Mesodermal cell (in vitro differentiated cells): ENCODE measurements around the gene DDX60.
"Not testable (repeated sequence)": the region's sequence is repeated elsewhere in the genome, so short reads cannot be mapped to it uniquely, and the experiment has no call there.

Source experiments
- H3K27ac ChIP-seq: 2 replicates; pipeline ENCODE4 v1.7.0; 2013; ENCODE audit warnings: mild to moderate bottlenecking, low read depth, low read length, moderate library complexity; ENCODE audit not compliant: severe bottlenecking
- H3K36me3 ChIP-seq: 2 replicates; pipeline ENCODE4 v1.7.1; 2013; ENCODE audit warnings: mild to moderate bottlenecking, low read length, moderate library complexity; ENCODE audit not compliant: control insufficient read depth, insufficient read depth
- H3K4me1 ChIP-seq: one replicate; pipeline ENCODE4 v1.7.1; 2013; ENCODE audit warnings: mild to moderate bottlenecking, low read length; ENCODE audit not compliant: insufficient read depth, control insufficient read depth, poor library complexity, severe bottlenecking
- H3K4me3 ChIP-seq: 2 replicates; pipeline ENCODE4 v1.7.0; 2013; ENCODE audit warnings: low read length, control low read depth, mild to moderate bottlenecking; ENCODE audit not compliant: insufficient read depth, poor library complexity, severe bottlenecking; ENCODE audit errors: extremely low read depth
- H3K9me3 ChIP-seq: 2 replicates; pipeline ENCODE4 v1.7.1; 2013; ENCODE audit warnings: mild to moderate bottlenecking, low read length, moderate library complexity; ENCODE audit not compliant: control insufficient read depth
- WGBS, 2 experiments: methylation state at CpG; one replicate each; pipeline ENCODE4 v1.1.5; 2013; ENCODE audit warnings: missing lambda C conversion rate in 2 of 2; ENCODE audit not compliant: insufficient coverage in 2 of 2; 5-methylcytosine and 5-hydroxymethylcytosine counted together

DDX60 gene

DNA sequence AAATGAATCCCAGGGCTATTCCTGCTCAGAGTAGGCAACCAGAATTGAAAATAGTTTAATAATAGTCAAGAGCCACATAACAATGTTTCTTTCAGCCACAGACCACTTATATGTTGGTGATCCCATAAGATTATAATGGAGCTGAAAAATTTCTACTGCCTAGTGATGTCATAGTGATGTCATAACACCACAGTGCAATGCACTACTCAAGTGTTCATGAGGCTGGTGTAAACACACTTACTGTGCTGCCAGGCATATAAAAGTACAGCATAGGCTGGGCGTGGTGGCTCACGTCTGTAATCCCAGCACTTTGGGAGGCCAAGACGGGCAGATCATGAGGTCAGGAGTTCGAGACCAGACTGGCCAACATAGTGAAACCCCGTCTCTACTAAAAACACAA lies 15.1 kb downstream of the DDX60 start:
- H3K27ac ChIP-seq, H3K4me3 ChIP-seq, H3K9me3 ChIP-seq, H3K4me1 ChIP-seq, H3K36me3 ChIP-seq: not testable (repeated sequence)
- WGBS, 2 experiments: 89 to 92% methylated on average over 4 of the region's 5 CpGs

DNA sequence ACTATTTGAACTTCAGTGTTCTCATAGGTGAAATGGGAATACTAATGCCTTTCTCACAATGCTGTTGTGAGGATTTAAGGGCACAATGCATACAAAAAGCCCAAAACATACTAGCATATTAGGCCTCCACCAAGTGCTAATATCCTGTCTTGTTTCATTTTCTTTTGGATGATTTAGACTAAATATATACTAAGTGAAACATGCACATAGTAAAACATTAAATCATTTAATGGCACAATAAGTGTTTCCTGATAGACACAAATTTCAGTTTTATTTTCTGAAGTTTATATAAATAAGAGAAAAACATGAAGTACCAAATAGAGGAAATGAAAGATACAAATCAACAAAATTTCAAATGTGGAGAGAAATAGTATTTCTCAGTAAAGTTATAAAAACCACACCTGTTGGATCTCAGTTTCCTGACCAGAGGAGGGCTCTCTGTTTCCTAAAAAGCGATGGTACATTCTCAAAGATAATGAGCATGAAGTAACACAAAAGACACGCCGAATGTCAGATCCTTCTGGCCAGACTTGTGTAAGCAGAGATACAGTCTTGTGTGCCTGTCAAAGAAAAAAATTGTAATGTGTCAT lies 25.1 kb downstream of the DDX60 start:
- Histone ChIP-seq H3K4me1 (no peaks in the 10 kb centered on the region), H3K4me3 (no peak overlapping the region), H3K36me3 (no peaks in the 10 kb centered on the region), H3K9me3 (no peaks in the 10 kb centered on the region), H3K27ac (no peak overlapping the region)
- 87 to 88% methylated on average over 3 of the region's 3 CpGs for WGBS, 2 experiments

DNA sequence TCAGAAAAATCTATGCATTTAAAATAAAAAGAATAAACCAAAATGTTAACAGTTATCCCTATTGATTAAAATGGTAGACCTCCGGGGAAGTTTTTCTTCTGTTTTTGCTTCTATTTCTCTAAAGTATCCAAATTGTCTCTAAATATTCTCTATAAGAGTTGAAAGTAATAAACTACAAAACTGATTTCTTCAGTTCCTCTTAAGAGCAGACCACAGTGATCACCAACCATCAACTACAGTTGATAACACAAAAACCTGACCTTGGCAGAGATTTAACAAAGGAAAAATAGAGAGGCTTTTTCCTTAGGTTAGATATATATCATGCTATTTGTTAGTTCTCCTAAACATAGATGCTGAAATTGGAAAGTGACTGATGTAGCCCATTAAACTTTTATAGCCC lies 27.3 kb downstream of the DDX60 start:
- H3K36me3 ChIP-seq: no peaks in the 10 kb centered on the region
- no peaks in the 10 kb centered on the region for H3K9me3 ChIP-seq
- H3K4me3 ChIP-seq: no peak overlapping the region
- H3K4me1 ChIP-seq: no peaks in the 10 kb centered on the region
- WGBS, 2 experiments: no CpG with 5 or more reads among the region's 1 CpG
- H3K27ac ChIP-seq: no peak overlapping the region

DNA sequence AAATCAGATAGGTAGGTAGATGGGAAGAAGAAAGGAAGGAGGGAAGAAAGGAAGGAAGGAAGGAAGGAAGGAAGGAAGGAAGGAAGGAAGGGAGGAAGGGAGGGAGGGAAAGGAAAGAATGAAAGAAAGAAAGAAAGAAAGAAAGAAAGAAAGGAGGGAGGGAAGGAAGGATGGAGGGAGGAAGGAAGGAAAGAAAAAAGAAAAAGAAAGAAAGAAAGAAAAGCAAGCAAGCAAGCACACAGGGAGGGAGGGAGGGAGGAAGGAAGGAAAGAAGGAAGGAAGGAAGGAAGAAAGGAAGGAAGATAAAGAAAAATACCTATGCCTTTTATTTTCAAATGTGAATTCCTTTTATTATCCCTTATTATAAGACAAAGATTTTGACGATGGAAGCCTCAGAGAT lies 32.7 kb downstream of the DDX60 start:
- H3K27ac ChIP-seq, H3K9me3 ChIP-seq, H3K36me3 ChIP-seq, H3K4me3 ChIP-seq, H3K4me1 ChIP-seq: not testable (repeated sequence)
- no CpG with 5 or more reads among the region's 1 CpG for WGBS, 2 experiments

DNA sequence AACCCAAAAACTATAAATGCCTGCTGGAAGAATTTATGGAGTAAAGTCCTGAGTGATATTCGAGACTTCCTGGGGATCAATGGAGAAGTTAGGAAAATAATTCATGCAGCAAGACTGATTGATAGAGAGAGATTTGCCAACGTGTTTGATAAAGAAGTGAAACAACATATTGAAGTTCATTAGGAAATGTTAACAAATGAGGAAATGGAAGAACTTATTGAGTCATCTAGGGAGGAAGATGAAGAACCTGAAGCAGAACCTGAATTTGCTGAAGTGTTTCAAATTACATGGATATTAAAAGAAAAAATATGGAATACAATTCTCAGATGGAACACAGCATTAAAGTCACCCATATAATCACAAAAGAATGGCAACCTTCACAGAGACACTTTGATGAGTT lies 39.0 kb downstream of the DDX60 start:
- Histone ChIP-seq H3K4me3 (no peak overlapping the region), H3K4me1 (no peaks in the 10 kb centered on the region), H3K9me3 (no peaks in the 10 kb centered on the region), H3K36me3 (no peaks in the 10 kb centered on the region), H3K27ac (no peak overlapping the region)
- WGBS, 2 experiments: 71 to 90% methylated on average over 2 of the region's 2 CpGs

GRCh38 chr4:168275836-168276235 lies 42.7 kb downstream of the DDX60 start:
- Histone ChIP-seq H3K4me1 (no peaks in the 10 kb centered on the region), H3K36me3 (no peaks in the 10 kb centered on the region), H3K27ac (no peak overlapping the region), H3K9me3 (no peaks in the 10 kb centered on the region), H3K4me3 (no peak overlapping the region)
- WGBS, 2 experiments: no CpG with 5 or more reads among the region's 2 CpGs

DNA sequence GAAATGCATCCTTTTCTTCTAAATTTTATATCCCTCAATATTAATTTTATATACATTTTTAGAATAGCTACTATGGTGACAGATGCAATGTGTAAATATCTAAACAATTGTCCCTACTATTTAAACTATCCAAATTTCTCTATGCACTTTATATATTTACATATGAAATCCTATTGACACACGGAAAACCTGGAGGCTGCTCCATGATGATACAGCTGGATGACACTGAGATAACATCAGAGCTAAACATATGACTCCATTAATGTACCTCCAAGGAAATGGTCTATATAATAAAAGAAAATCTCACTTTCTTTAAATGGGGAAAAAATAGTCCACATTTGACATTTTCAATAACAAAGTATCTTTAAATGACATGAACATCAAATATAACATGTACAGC lies 43.7 kb downstream of the DDX60 start:
- no peak overlapping the region for H3K27ac ChIP-seq
- H3K4me1 ChIP-seq: no peaks in the 10 kb centered on the region
- H3K36me3 ChIP-seq: no peaks in the 10 kb centered on the region
- WGBS, 2 experiments: no CpG with 5 or more reads among the region's 1 CpG
- no peaks in the 10 kb centered on the region for H3K9me3 ChIP-seq
- no peak overlapping the region for H3K4me3 ChIP-seq

DNA sequence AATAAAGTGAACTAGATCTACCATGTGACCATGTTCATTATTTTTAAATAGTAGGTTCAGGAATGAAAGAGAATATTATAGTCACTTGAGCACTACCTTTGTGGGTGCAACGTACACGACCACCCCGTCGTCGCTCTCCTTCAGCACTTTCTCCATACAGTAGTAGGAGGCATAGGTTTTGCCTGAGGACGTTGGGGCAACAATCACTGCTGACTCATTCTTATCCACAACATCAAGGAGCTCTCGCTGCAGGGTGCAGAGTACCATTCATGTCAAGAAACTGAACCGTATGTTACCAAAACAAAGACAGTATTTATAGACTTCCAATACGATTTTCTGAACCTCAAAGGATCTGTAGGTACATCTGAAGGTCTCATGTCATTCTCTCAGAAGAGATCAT lies 44.7 kb downstream of the DDX60 start:
- Histone ChIP-seq H3K27ac (no peak overlapping the region), H3K36me3 (no peaks in the 10 kb centered on the region), H3K4me3 (no peak overlapping the region), H3K9me3 (no peaks in the 10 kb centered on the region), H3K4me1 (no peaks in the 10 kb centered on the region)
- 78 to 80% methylated on average over 1 to 9 of the region's 9 CpGs for WGBS, 2 experiments

GRCh38 chr4:168272488-168272887 lies 46.1 kb downstream of the DDX60 start:
- H3K4me3 ChIP-seq: no peak overlapping the region
- H3K27ac ChIP-seq: no peak overlapping the region
- no peaks in the 10 kb centered on the region for H3K36me3 ChIP-seq
- no peaks in the 10 kb centered on the region for H3K9me3 ChIP-seq
- 80 to 100% methylated on average over 1 of the region's 2 CpGs for WGBS, 2 experiments
- no peaks in the 10 kb centered on the region for H3K4me1 ChIP-seq

- Histone ChIP-seq H3K27ac (no peak overlapping the region), H3K9me3 (no peaks in the 10 kb centered on the region), H3K4me3 (no peak overlapping the region), H3K36me3 (no peaks in the 10 kb centered on the region), H3K4me1 (no peaks in the 10 kb centered on the region)
- WGBS, 2 experiments: 63 to 89% methylated on average over 1 of the region's 2 CpGs
These were observed 48.7 kb downstream of the DDX60 start for GRCh38 chr4:168269896-168270295.

DNA sequence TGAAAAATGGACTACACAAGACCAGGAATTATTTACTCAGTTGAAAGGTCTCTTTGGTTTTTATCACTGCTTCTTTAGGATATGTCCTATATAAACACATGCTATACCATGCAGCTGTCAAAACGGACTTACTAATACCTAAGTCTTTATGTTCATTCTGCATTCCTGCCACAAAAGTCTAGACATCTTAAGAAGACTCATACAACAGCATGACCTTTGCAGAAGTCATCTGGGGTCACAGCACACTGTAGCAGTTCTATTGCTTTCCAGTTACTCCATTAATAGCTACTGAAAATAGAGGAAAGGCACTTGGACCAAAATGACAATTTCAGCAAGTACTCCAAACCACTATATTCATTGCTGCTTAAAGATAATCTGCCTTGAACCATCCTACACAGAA lies 53.2 kb downstream of the DDX60 start:
- Histone ChIP-seq H3K4me3 (no peak overlapping the region), H3K27ac (no peak overlapping the region), H3K4me1 (no peaks in the 10 kb centered on the region), H3K36me3 (no peaks in the 10 kb centered on the region), H3K9me3 (no peaks in the 10 kb centered on the region)
- 100% methylated on average over 1 of the region's 1 CpG for WGBS, 2 experiments
